Measurements from ENCODE around the gene ATP5F1D. TPM values are rescaled to one million over a fixed set of nuclear protein-coding genes. Genes with fewer than 3 reads are reported as not detected.
A peak's percentile ranks its signal among the peaks of the same experiment; 100 is the strongest.

The ATP5F1D gene
- total and polyA plus RNA-seq, 2 of the 13 experiments (the other 11 are each of a cell fraction or from before 2014, with no cell fraction given): 39.4 to 78.7 TPM

- TF ChIP-seq ZFP62 (CRISPR knock-in tag; IDR thresholded peaks at IDR 0.05) (no peak), DR1 (CRISPR knock-in tag; IDR thresholded peaks at IDR 0.05) (peak; percentile 37; the same call in 1 of the 2 replicates), HOXD1 (CRISPR knock-in tag; IDR thresholded peaks at IDR 0.05) (peak; percentile 81), TFAP4 (IDR thresholded peaks at IDR 0.05; ENCODE audit: borderline replicate concordance, low read depth) (peak; percentile 85), SIN3B (IDR thresholded peaks at IDR 0.05; ENCODE audit: low read length) (no peak), IKZF5 (CRISPR knock-in tag; IDR thresholded peaks at IDR 0.05) (peak; percentile 84), STAT6 (CRISPR knock-in tag; IDR thresholded peaks at IDR 0.05; ENCODE audit: borderline replicate concordance) (no peak; the same call in 1 of the 2 replicates), ZNF136 (CRISPR knock-in tag; IDR thresholded peaks at IDR 0.05; ENCODE audit: low read depth) (0 out of 2 replicates have a peak, but pooled peaks have one; percentile 50), ZNF614 (CRISPR knock-in tag; IDR thresholded peaks at IDR 0.05; ENCODE audit: borderline replicate concordance) (peak; percentile 87; the same call in 1 of the 2 replicates), TOPORS (CRISPR knock-in tag; IDR thresholded peaks at IDR 0.05) (no peak), SSRP1 (CRISPR knock-in tag; IDR thresholded peaks at IDR 0.05) (peak; percentile 80; the same call in 1 of the 2 replicates), HMG20B (CRISPR knock-in tag; conservative IDR thresholded peaks at IDR 0.05) (peak; percentile 64), ISL2 (CRISPR knock-in tag; IDR thresholded peaks at IDR 0.05) (peak; percentile 63; the same call in 1 of the 2 replicates), ONECUT2 (CRISPR knock-in tag; IDR thresholded peaks at IDR 0.05) (no peak), JUNB (CRISPR knock-in tag; IDR thresholded peaks at IDR 0.05; ENCODE audit: borderline replicate concordance) (peak; percentile 93), THAP7 (CRISPR knock-in tag; IDR thresholded peaks at IDR 0.05) (no peak), ZNF567 (CRISPR knock-in tag; IDR thresholded peaks at IDR 0.05; ENCODE audit: borderline replicate concordance) (0 out of 2 replicates have a peak, but pooled peaks have one; percentile 53)
Observed at GRCh38 chr19:1290703-1291651, 49.4 kb downstream of the ATP5F1D start (continued).

Measured in HepG2 (cell line).